Hematopoietic multipotent progenitor cell treated with erythropoietin and hydrocortisone succinate and interleukin-3 and kit ligand, for 8 days (in vitro differentiated cells): ENCODE data around the gene ZCCHC14.
A peak's percentile ranks its signal among the peaks of the same experiment; 100 is the strongest.

ENCODE experiments used
- DNase-seq: peaks from one replicate; pipeline ENCODE4 v3.0.0-alpha.2; 2015

ZCCHC14 gene

GRCh38 chr16:87423429-87423828 is 69.4 kb downstream of the ZCCHC14 start:
- no peak for DNase-seq

GRCh38 chr16:87422106-87422505 is 70.7 kb downstream of the ZCCHC14 start:
- DNase-seq = no peak

- DNase-seq = no peak
Observed at GRCh38 chr16:87421003-87421912, 71.6 kb downstream of the ZCCHC14 start.

GRCh38 chr16:87420026-87421002 is 72.5 kb downstream of the ZCCHC14 start:
- no peak for DNase-seq

GRCh38 chr16:87418644-87419043 is 74.2 kb downstream of the ZCCHC14 start:
- DNase-seq = no peak

GRCh38 chr16:87418216-87418615 is 74.6 kb downstream of the ZCCHC14 start:
- no peak for DNase-seq

- no peak for DNase-seq
Observed at GRCh38 chr16:87417528-87417910, 75.3 kb downstream of the ZCCHC14 start.

- peak; percentile 56 for DNase-seq
Observed at GRCh38 chr16:87416826-87417527, 75.8 kb downstream of the ZCCHC14 start.

- DNase-seq = no peak
Observed at GRCh38 chr16:87415441-87415840, 77.4 kb downstream of the ZCCHC14 start.

GRCh38 chr16:87414251-87414680 is 78.6 kb downstream of the ZCCHC14 start:
- no peak for DNase-seq

GRCh38 chr16:87412996-87413421 is 79.8 kb downstream of the ZCCHC14 start:
- no peak for DNase-seq

GRCh38 chr16:87412371-87412995 is 80.3 kb downstream of the ZCCHC14 start:
- DNase-seq = no peak

GRCh38 chr16:87411375-87412271 is 81.2 kb downstream of the ZCCHC14 start:
- no peak for DNase-seq

- DNase-seq = no peak
Observed at GRCh38 chr16:87410968-87411367, 81.9 kb downstream of the ZCCHC14 start.

- DNase-seq = no peak
Observed at GRCh38 chr16:87410530-87410929, 82.3 kb downstream of the ZCCHC14 start.

GRCh38 chr16:87409781-87410180 is 83.0 kb downstream of the ZCCHC14 start:
- DNase-seq = no peak

- no peak for DNase-seq
Observed at GRCh38 chr16:87409153-87409552, 83.7 kb downstream of the ZCCHC14 start.

GRCh38 chr16:87407511-87408112 is 85.2 kb downstream of the ZCCHC14 start:
- DNase-seq = peak; percentile 50

- no peak for DNase-seq
Observed at GRCh38 chr16:87406495-87407088, 86.2 kb downstream of the ZCCHC14 start.
